HepG2 (cell line): Measurements from ENCODE around the gene DALRD3. TPM values are rescaled to one million over a fixed set of nuclear protein-coding genes. Genes with fewer than 3 reads are reported as not detected.

Experiments
- ARID4A ChIP-seq: sonication (generic); formaldehyde crosslinking; IDR thresholded peaks from 2 replicates; pipeline ENCODE4 v1.5.0; 2020; ENCODE audit warnings: mild to moderate bottlenecking, missing genetic modification reagents, borderline replicate concordance
- ARNT ChIP-seq: fragments of 450-650 bp; IDR thresholded peaks from 2 replicates; pipeline ENCODE4 v1.6.1; 2017
- BCL3 ChIP-seq: sonication (generic); formaldehyde crosslinking; IDR thresholded peaks from 2 replicates; pipeline ENCODE4 v1.5.1; 2020; ENCODE audit warnings: mild to moderate bottlenecking, missing genetic modification reagents, moderate library complexity
- EHMT2 ChIP-seq: fragments of 200-600 bp; sonication (generic); IDR thresholded peaks from 2 replicates; pipeline ENCODE4 v1.7.0; 2017; ENCODE audit warnings: antibody characterized with exemption, low read depth, low read length, borderline replicate concordance
- FOXK1 ChIP-seq: sonication (generic); formaldehyde crosslinking; IDR thresholded peaks from 2 replicates; pipeline ENCODE4 v1.4.0; 2020; ENCODE audit warnings: low read depth, missing genetic modification reagents, borderline replicate concordance
- HNF1B ChIP-seq: sonication (generic); formaldehyde crosslinking; IDR thresholded peaks from 2 replicates; pipeline ENCODE4 v1.5.1; 2020; ENCODE audit warnings: mild to moderate bottlenecking, moderate library complexity, missing genetic modification reagents
- IKZF1 ChIP-seq: fragments of 450-650 bp; IDR thresholded peaks from 2 replicates; pipeline ENCODE4 v1.7.1; 2016
- KDM6A ChIP-seq: IDR thresholded peaks from 2 replicates; pipeline ENCODE4 v1.6.1; 2016; ENCODE audit warnings: low read depth
- KLF15 ChIP-seq: sonication (generic); formaldehyde crosslinking; IDR thresholded peaks from 2 replicates; pipeline ENCODE4 v1.8.1; 2023; ENCODE audit warnings: borderline replicate concordance, mild to moderate bottlenecking, inconsistent platforms, missing genetic modification reagents, mixed read lengths
- MAFF ChIP-seq: IDR thresholded peaks from 2 replicates; pipeline ENCODE4 v1.6.1; 2011; ENCODE audit warnings: low read depth, low read length, improper control_type of control experiment
- NR2F1 ChIP-seq, 2 experiments: fragments of 450-650 bp in 1 of 2; formaldehyde crosslinking in 1 of 2; IDR thresholded peaks; 2 replicates each; pipeline versions ENCODE4 v1.5.0 to v1.6.1; 2016 to 2020; ENCODE audit warnings: mild to moderate bottlenecking in 1 of 2, missing compliant biosample characterization in 1 of 2, missing genetic modification reagents in 1 of 2, moderate library complexity in 1 of 2
- PAF1 ChIP-seq: IDR thresholded peaks from 2 replicates; pipeline ENCODE4 v1.6.1; 2016; ENCODE audit warnings: missing genetic modification reagents, missing compliant biosample characterization
- PTBP1 ChIP-seq: fragments of 200-400 bp; formaldehyde crosslinking; IDR thresholded peaks from 2 replicates; pipeline ENCODE4 v1.6.1; 2018; ENCODE audit warnings: low read length, low read depth; ENCODE audit not compliant: poor library complexity, severe bottlenecking
- RXRB ChIP-seq: IDR thresholded peaks from 2 replicates; pipeline ENCODE4 v1.6.1; 2016; ENCODE audit warnings: borderline replicate concordance, missing genetic modification reagents, missing compliant biosample characterization
- SATB2 ChIP-seq: sonication (generic); formaldehyde crosslinking; IDR thresholded peaks from 2 replicates; pipeline ENCODE4 v1.5.0; 2020; ENCODE audit warnings: missing genetic modification reagents
- TEAD2 ChIP-seq: sonication (generic); formaldehyde crosslinking; IDR thresholded peaks from 2 replicates; pipeline ENCODE4 v1.9.0; 2021; ENCODE audit warnings: missing genetic modification reagents
- ZC3H13 ChIP-seq: sonication (generic); formaldehyde crosslinking; IDR thresholded peaks from 2 replicates; pipeline ENCODE4 v1.8.1; 2023; ENCODE audit warnings: mild to moderate bottlenecking, missing genetic modification reagents, moderate library complexity
- ZFP90 ChIP-seq: sonication (generic); formaldehyde crosslinking; IDR thresholded peaks from 2 replicates; pipeline ENCODE4 v1.8.0; 2022; ENCODE audit warnings: missing genetic modification reagents, mild to moderate bottlenecking, inconsistent platforms, borderline replicate concordance
- ZNF333 ChIP-seq: sonication (generic); formaldehyde crosslinking; IDR thresholded peaks from 2 replicates; pipeline ENCODE4 v1.4.0; 2020; ENCODE audit warnings: mild to moderate bottlenecking, missing genetic modification reagents, borderline replicate concordance
- ZNF335 ChIP-seq: sonication (generic); formaldehyde crosslinking; IDR thresholded peaks from 2 replicates; pipeline ENCODE4 v1.4.0; 2020; ENCODE audit warnings: missing genetic modification reagents
- ZNF446 ChIP-seq: sonication (generic); formaldehyde crosslinking; IDR thresholded peaks from 2 replicates; pipeline ENCODE4 v1.5.0; 2020; ENCODE audit warnings: mild to moderate bottlenecking, missing genetic modification reagents
- ZNF674 ChIP-seq: sonication (generic); formaldehyde crosslinking; IDR thresholded peaks from 2 replicates; pipeline ENCODE4 v1.5.0; 2020; ENCODE audit warnings: low read depth, mild to moderate bottlenecking, missing genetic modification reagents
- ZNF761 ChIP-seq: sonication (generic); formaldehyde crosslinking; conservative IDR thresholded peaks from 2 replicates; pipeline ENCODE4 v1.4.0; 2020; ENCODE audit warnings: mild to moderate bottlenecking, missing genetic modification reagents
- ZNF850 ChIP-seq: sonication (generic); formaldehyde crosslinking; conservative IDR thresholded peaks from 2 replicates; pipeline ENCODE4 v1.9.0; 2021; ENCODE audit warnings: mild to moderate bottlenecking, missing genetic modification reagents
- polyA plus RNA-seq, 8 experiments: library from polyadenylated mRNA; depleted of rRNA in 3 of 8; stranded (reverse) in 7 of 8; unstranded in 1 of 8; fragments of >200 nt; fragmentation: Illumina TruSeq in 4 of 8; extraction: Trizol in 4 of 8; gene quantifications; 2 replicates each; pipeline versions ENCODE4 v1.2.1 to v1.2.3, GENCODE V29; 2011 to 2016; ENCODE audit warnings: low read depth in 4 of 8, missing spikeins in 1 of 8, mixed read lengths in 1 of 8; ENCODE audit not compliant: insufficient read depth in 1 of 8
- total RNA-seq, 5 experiments: library from RNA; depleted of rRNA; stranded (reverse); fragments of >200 nt; fragmentation: Illumina TruSeq; extraction: Trizol; gene quantifications; 2 replicates each; pipeline ENCODE4 v1.2.3, GENCODE V29; 2016; ENCODE audit warnings: low read depth in 1 of 5

Gene DALRD3
- total and polyA plus RNA-seq, 2 of the 13 experiments (the other 11 are each of a cell fraction or from before 2014, with no cell fraction given), result 19.9 to 36.5 TPM

GRCh38 chr3:49021213-49021812 is 2.9 kb upstream of the DALRD3 start (continued):
- no peak; the same call in 1 of the 2 replicates for TF ChIP-seq KLF15 (CRISPR knock-in tag)
- TF ChIP-seq IKZF1, result no peak
- no peak for TF ChIP-seq ZFP90
- TF ChIP-seq PAF1, result no peak
- TF ChIP-seq ZNF761, result no peak; the same call in 1 of the 2 replicates
- TF ChIP-seq RXRB (CRISPR knock-in tag), result peak; percentile 63
- no peak; the same call in none of the 2 replicates for TF ChIP-seq ZC3H13 (CRISPR knock-in tag)
- TF ChIP-seq ARNT, result no peak
- TF ChIP-seq HNF1B (CRISPR knock-in tag), result no peak; the same call in 1 of the 2 replicates
- peak; percentile 53; the same call in 1 of the 2 replicates for TF ChIP-seq ARID4A (CRISPR knock-in tag)
- TF ChIP-seq MAFF, result no peak
- peak; percentile 38; the same call in 1 of the 2 replicates for TF ChIP-seq FOXK1 (CRISPR knock-in tag)
- TF ChIP-seq BCL3 (CRISPR knock-in tag), result no peak; the same call in 1 of the 2 replicates
- no peak for TF ChIP-seq ZNF674 (CRISPR knock-in tag)
- TF ChIP-seq EHMT2, result no peak
- TF ChIP-seq KDM6A, result no peak
- no peak for TF ChIP-seq SATB2 (CRISPR knock-in tag)
- no peak for TF ChIP-seq PTBP1
- TF ChIP-seq NR2F1 (CRISPR knock-in tag; IDR thresholded peaks at IDR 0.05), result no peak
- TF ChIP-seq ZNF335, result no peak
- no peak for TF ChIP-seq ZNF446
- no peak for TF ChIP-seq TEAD2 (CRISPR knock-in tag)
- TF ChIP-seq ZNF850 (CRISPR knock-in tag), result peak; percentile 94
- TF ChIP-seq ZNF333, result no peak
